ENCODE measurements around the gene IVL. TPM values are rescaled to one million over a fixed set of nuclear protein-coding genes. Genes with fewer than 3 reads are reported as not detected.

IVL gene
- total RNA-seq, 1 experiment from 2014 or later, result not detected

DNA sequence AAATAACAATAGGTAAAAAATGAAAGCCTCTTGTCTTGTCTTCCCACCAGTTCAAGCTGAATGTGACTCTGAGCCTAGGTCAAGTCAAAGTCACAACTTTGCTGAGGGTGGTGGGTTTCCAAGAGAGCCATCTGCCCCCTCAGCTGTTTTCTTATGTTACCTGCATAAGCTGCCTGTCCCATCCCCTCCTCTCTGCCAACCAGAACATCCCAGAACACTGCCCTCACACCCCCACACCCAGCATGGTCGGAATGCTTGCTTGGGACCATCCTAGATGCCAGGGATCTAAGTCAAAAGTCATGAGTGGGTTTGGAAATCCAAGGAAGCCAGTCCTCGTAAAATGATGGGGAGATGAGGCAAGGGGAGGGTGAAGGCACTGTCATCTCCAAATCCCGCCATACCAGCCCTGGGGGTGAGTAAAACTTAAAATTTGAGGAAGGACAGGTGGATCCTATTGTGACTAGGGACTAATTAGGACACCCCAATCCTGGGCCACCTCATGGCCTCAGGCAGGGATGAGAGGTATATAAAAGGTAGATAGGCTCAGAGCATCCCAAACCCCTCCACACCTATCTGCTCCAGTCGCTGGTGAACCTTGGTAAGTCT, 38.4 kb downstream of the IVL start, which contains the start of gene SPRR5:
Gene SPRR5, plus strand, starts transcription at position 556 of the 606 bp plus-strand sequence. CDS start 1,349 bp downstream, outside the sequence.
- H3K4me3 ChIP-seq (replicated peaks in 1 of 2; ENCODE audit: low read depth in 1 of 2, low read length in 2 of 2), result no peak within 1 kb of the TSS
- no peak within 1 kb of the TSS for H2AFZ ChIP-seq (ENCODE audit: low read depth, low read length, poor library complexity, severe bottlenecking)
- no peaks in the 10 kb centered on the region for H4K20me1 ChIP-seq (ENCODE audit: insufficient read depth)
- ChIA-PET CTCF (no interaction called here), POLR2A (no interaction called here), RAD21 (ENCODE audit: low non-redundant PET in 1 of 2, low total read pairs in 2 of 2, uncharacterized antibody in 2 of 2, unreplicated experiment in 2 of 2) (no interaction called here)
- no peaks in the 10 kb centered on the region for H3K9me3 ChIP-seq (ENCODE audit: control insufficient read depth in 1 of 2, insufficient read depth in 1 of 2, low read depth in 1 of 2, low read length in 2 of 2)
- BruUV-seq (replicated peaks), result no TSS peak
- ATAC-seq (no peak), DNase-seq (ENCODE audit: low read depth, low spot score) (no peak)
- no peak within 1 kb of the TSS for H3K9ac ChIP-seq (ENCODE audit: low read length)
- peaks cover 33% of the 10 kb centered on the region; the same call in 1 of the 2 replicates for H3K27me3 ChIP-seq (ENCODE audit: insufficient read depth, low read length)
- TF ChIP-seq ZNF274 (IDR thresholded peaks at IDR 0.05; ENCODE audit: low read depth, low read length) (no peak), TCF7L2 (IDR thresholded peaks at IDR 0.05; ENCODE audit: borderline replicate concordance, extremely low read depth, insufficient read depth, insufficient read length) (no peak)
- no peak within 1 kb of the TSS for H3K4me2 ChIP-seq (ENCODE audit: low read length)
- H3K9me2 ChIP-seq (ENCODE audit: insufficient read depth), result no peaks in the 10 kb centered on the region
- no peaks in the 10 kb centered on the region for H3K36me3 ChIP-seq (ENCODE audit: control insufficient read depth in 1 of 2, insufficient read depth in 2 of 2, low read length in 2 of 2)
- H3K79me2 ChIP-seq (ENCODE audit: insufficient read depth, low read length), result no peaks in the 10 kb centered on the region
- H3K27ac ChIP-seq (ENCODE audit: low read depth, low read length), result no peak within 1 kb of the TSS
- no peaks in the 10 kb centered on the region for H3K4me1 ChIP-seq (ENCODE audit: control insufficient read depth in 1 of 2, insufficient read depth in 2 of 2, low read length in 2 of 2)
- intact Hi-C loops (cut with micrococcal nuclease), result no loop called here

DNA sequence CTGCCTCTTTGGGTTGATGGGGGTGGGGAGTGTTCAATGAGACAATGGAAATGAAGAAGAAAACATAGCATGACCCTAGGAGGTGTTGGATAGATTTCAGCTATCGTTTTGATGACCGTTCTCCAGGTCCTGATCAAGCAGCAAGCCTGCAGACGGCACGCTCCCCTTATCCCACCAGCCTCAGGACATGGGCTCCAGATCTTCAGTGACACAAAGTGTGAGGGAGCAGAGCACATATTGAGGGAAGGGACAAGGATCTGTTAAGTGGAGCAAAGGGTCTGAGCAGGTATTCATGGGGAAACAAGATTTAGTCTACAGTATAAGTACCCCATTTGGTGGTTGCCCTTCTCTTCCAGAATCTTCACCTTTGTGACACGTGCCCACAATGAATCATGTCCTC, 43.4 kb downstream of the IVL start:
- Histone ChIP-seq H4K20me1 (ENCODE audit: insufficient read depth) (no peaks in the 10 kb centered on the region), H3K79me2 (ENCODE audit: insufficient read depth, low read length) (no peaks in the 10 kb centered on the region), H2AFZ (ENCODE audit: low read depth, low read length, poor library complexity, severe bottlenecking) (no peak overlapping the region), H3K9me3 (ENCODE audit: control insufficient read depth in 1 of 2, insufficient read depth in 1 of 2, low read depth in 1 of 2, low read length in 2 of 2) (no peaks in the 10 kb centered on the region), H3K9ac (ENCODE audit: low read length) (no peak overlapping the region), H3K4me3 (replicated peaks in 1 of 2; ENCODE audit: low read depth in 1 of 2, low read length in 2 of 2) (no peak overlapping the region), H3K4me1 (ENCODE audit: control insufficient read depth in 1 of 2, insufficient read depth in 2 of 2, low read length in 2 of 2) (peaks cover 0 to 10% of the 10 kb centered on the region in 2 experiments; a peak in 2 of 4 replicates), H3K9me2 (ENCODE audit: insufficient read depth) (no peaks in the 10 kb centered on the region), H3K27ac (ENCODE audit: low read depth, low read length) (no peak overlapping the region), H3K4me2 (ENCODE audit: low read length) (no peak overlapping the region), H3K36me3 (ENCODE audit: control insufficient read depth in 1 of 2, insufficient read depth in 2 of 2, low read length in 2 of 2) (no peaks in the 10 kb centered on the region), H3K27me3 (ENCODE audit: insufficient read depth, low read length) (peaks cover 29% of the 10 kb centered on the region; the same call in 1 of the 2 replicates)
- no TSS peak for BruUV-seq (replicated peaks)
- ChIA-PET POLR2A (no interaction called here), RAD21 (ENCODE audit: low non-redundant PET in 1 of 2, low total read pairs in 2 of 2, uncharacterized antibody in 2 of 2, unreplicated experiment in 2 of 2) (no interaction called here), CTCF (no interaction called here)
- intact Hi-C loops (cut with micrococcal nuclease), result no loop called here
- no peak for TF ChIP-seq ELF1 (IDR thresholded peaks at IDR 0.05; ENCODE audit: borderline replicate concordance, low read depth)
- TF ChIP-seq ZFX (IDR thresholded peaks at IDR 0.05), result no peak
- no peak for TF ChIP-seq CEBPB (IDR thresholded peaks at IDR 0.05; ENCODE audit: low read depth)
- no peak for TF ChIP-seq EGR1 (IDR thresholded peaks at IDR 0.05; ENCODE audit: low read depth)
- no peak for TF ChIP-seq EZH2phosphoT487 (IDR thresholded peaks at IDR 0.05; ENCODE audit: borderline replicate concordance)
- TF ChIP-seq SP1 (IDR thresholded peaks at IDR 0.05; ENCODE audit: low read depth), result no peak
- TF ChIP-seq, protein P1, sequence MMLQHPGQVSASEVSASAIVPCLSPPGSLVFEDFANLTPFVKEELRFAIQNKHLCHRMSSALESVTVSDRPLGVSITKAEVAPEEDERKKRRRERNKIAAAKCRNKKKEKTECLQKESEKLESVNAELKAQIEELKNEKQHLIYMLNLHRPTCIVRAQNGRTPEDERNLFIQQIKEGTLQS (IDR thresholded peaks at IDR 0.05), result no peak
- no peak for TF ChIP-seq SIN3A (IDR thresholded peaks at IDR 0.05; ENCODE audit: low read depth)
- TF ChIP-seq, protein P2, sequence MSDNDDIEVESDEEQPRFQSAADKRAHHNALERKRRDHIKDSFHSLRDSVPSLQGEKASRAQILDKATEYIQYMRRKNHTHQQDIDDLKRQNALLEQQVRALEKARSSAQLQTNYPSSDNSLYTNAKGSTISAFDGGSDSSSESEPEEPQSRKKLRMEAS (IDR thresholded peaks at IDR 0.05), result no peak
- no peak for TF ChIP-seq SRF (IDR thresholded peaks at IDR 0.05; ENCODE audit: low read depth)
- TF ChIP-seq FOSL1 (IDR thresholded peaks at IDR 0.05; ENCODE audit: low read depth), result no peak
- TF ChIP-seq, protein P3, sequence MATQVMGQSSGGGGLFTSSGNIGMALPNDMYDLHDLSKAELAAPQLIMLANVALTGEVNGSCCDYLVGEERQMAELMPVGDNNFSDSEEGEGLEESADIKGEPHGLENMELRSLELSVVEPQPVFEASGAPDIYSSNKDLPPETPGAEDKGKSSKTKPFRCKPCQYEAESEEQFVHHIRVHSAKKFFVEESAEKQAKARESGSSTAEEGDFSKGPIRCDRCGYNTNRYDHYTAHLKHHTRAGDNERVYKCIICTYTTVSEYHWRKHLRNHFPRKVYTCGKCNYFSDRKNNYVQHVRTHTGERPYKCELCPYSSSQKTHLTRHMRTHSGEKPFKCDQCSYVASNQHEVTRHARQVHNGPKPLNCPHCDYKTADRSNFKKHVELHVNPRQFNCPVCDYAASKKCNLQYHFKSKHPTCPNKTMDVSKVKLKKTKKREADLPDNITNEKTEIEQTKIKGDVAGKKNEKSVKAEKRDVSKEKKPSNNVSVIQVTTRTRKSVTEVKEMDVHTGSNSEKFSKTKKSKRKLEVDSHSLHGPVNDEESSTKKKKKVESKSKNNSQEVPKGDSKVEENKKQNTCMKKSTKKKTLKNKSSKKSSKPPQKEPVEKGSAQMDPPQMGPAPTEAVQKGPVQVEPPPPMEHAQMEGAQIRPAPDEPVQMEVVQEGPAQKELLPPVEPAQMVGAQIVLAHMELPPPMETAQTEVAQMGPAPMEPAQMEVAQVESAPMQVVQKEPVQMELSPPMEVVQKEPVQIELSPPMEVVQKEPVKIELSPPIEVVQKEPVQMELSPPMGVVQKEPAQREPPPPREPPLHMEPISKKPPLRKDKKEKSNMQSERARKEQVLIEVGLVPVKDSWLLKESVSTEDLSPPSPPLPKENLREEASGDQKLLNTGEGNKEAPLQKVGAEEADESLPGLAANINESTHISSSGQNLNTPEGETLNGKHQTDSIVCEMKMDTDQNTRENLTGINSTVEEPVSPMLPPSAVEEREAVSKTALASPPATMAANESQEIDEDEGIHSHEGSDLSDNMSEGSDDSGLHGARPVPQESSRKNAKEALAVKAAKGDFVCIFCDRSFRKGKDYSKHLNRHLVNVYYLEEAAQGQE (IDR thresholded peaks at IDR 0.05; ENCODE audit: low read depth), result no peak
- no peak for TF ChIP-seq RAD21 (IDR thresholded peaks at IDR 0.05; ENCODE audit: low read depth)
- TF ChIP-seq TCF7L2 (IDR thresholded peaks at IDR 0.05; ENCODE audit: borderline replicate concordance, extremely low read depth, insufficient read depth, insufficient read length), result no peak
- DNase-seq (ENCODE audit: low read depth, low spot score) (no peak), ATAC-seq (no peak)

Data from HCT116 (cell line).